ENCODE data around the gene SPACA9.

GRCh38 chr9:132876849-132877248 is 1.8 kb upstream of the SPACA9 start:
- TF ChIP-seq CTCF (IDR thresholded peaks at IDR 0.05) (no peak), POLR2A (IDR thresholded peaks at IDR 0.05) (no peak)

Measured in uterus (tissue), 2 donors.